Fibroblast of pulmonary artery (primary cell): ENCODE data around the gene TBC1D1.
A peak's percentile ranks its signal among the peaks of the same experiment; 100 is the strongest.
"Not testable (repeated sequence)": the region's sequence is repeated elsewhere in the genome, so short reads cannot be mapped to it uniquely, and the experiment has no call there.

ENCODE experiments used
- DNase-seq: peaks from one replicate; pipeline ENCODE4 v3.0.0-alpha.2; 2010; ENCODE audit warnings: low read depth
- H3K4me3 ChIP-seq: replicated peaks from 2 replicates; pipeline ENCODE4 v1.5.1; 2011; ENCODE audit warnings: low read depth, mild to moderate bottlenecking, control low read depth, low read length, moderate library complexity
- TF ChIP-seq, protein P1 (sequence below): IDR thresholded peaks from 2 replicates; pipeline ENCODE4 v1.5.1; 2011; ENCODE audit warnings: mild to moderate bottlenecking, control low read depth, low read length, inconsistent platforms; ENCODE audit errors: missing control alignments

The TBC1D1 gene

GRCh38 chr4:37964734-37965457, 74.0 kb downstream of the TBC1D1 start:
- H3K4me3 ChIP-seq, result no peak overlapping the region
- TF ChIP-seq, protein P1, sequence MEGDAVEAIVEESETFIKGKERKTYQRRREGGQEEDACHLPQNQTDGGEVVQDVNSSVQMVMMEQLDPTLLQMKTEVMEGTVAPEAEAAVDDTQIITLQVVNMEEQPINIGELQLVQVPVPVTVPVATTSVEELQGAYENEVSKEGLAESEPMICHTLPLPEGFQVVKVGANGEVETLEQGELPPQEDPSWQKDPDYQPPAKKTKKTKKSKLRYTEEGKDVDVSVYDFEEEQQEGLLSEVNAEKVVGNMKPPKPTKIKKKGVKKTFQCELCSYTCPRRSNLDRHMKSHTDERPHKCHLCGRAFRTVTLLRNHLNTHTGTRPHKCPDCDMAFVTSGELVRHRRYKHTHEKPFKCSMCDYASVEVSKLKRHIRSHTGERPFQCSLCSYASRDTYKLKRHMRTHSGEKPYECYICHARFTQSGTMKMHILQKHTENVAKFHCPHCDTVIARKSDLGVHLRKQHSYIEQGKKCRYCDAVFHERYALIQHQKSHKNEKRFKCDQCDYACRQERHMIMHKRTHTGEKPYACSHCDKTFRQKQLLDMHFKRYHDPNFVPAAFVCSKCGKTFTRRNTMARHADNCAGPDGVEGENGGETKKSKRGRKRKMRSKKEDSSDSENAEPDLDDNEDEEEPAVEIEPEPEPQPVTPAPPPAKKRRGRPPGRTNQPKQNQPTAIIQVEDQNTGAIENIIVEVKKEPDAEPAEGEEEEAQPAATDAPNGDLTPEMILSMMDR, result no peak
- no peak for DNase-seq

DNA sequence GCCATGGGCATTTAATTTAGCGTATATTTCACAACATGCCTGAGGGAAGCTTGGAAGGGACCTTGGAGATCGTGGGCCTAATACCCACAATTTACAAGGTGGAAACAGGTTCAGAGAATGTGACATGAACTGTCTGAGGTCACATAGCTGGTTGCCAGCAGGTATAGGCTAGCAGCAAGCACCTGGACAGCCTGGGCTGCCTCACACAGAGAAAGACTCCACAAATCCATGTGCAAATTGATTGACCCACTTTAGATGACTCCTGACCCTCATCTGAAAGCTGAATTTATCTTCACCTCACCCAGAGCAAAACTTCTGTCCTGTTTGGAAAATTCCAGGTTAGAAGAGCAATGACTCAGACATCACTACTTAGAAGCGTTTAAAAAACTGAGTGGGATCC, 75.2 kb downstream of the TBC1D1 start:
- no peak for DNase-seq
- no peak overlapping the region for H3K4me3 ChIP-seq
- TF ChIP-seq, protein P1, result no peak

DNA sequence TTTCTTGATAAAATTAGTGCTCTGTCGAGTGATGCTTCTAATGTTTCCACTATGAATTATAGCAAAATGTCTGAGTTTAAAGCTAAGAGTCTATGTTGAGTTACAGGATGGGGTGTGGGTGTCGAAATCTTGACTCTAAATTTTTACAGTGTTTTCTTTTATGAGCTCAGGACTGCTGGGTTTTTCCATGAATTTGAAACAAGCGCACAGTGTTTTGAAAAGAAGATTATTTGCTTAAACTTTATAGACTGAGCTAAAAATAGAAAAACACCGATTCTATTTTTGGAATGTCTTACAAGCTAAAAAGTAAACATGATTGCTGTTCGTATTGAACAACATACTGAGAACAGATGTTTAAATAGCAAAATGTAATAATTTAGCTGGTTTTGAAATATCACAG, 76.9 kb downstream of the TBC1D1 start:
- TF ChIP-seq, protein P1, result no peak
- H3K4me3 ChIP-seq, result no peak overlapping the region
- DNase-seq, result no peak

DNA sequence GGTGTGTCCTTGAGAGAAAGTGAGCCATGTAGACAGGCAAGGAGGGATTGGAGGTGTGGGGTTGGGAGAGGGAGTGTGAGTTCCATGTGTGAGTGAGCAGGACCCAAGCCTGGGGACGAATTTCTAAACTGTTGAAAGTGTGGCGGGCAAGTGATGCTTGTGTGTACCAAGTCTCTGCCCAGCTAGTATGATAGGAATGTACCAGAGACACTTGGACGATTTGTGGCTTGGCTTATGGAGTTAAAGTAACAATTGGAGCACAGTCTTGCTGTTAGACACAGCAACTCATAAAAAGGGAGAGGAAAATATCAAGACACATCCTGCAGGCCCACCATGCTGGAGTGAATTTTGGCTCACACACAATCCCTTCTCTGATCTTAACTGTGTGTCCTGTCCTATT, 77.9 kb downstream of the TBC1D1 start:
- TF ChIP-seq, protein P1, result no peak
- DNase-seq, result no peak
- no peak overlapping the region for H3K4me3 ChIP-seq

DNA sequence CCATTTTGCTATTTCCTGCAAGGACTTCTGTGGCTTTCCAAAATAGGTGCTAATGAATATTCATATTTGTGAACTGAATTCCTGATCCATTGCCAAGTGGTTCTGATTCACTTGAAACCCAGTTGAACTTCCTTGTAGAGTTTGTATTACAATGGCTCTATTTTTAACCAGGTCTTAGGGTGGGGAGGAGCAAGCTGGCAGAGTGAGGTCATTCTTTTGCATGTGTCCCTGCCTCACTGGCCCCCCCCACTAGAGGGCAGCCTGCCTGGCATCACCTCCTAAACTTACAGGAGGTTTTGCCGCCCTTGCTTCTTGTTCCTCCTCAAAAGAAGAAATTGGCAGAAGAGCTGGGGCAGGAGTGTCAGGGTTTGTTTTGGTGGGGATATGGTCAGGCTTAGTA, 79.8 kb downstream of the TBC1D1 start:
- TF ChIP-seq, protein P1, result peak; percentile 15
- DNase-seq, result peak; percentile 44
- no peak overlapping the region for H3K4me3 ChIP-seq

DNA sequence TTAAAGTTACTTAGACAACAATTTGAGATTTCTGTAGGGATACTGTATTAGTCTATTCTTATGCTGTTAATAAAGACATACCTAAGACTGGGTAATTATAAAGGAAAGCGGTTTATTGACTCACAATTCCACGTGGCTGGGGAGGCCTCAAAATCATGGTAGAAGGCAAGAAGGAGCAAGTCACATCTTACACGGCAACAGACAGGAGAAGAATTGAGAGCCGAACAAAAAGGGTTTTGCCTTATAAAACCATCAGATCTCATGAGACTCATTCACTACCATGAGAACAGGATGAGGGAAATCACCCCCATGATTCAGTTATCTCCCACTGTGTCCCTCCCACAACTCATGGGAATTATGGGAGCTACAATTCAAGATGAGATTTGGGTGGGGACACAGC, 80.3 kb downstream of the TBC1D1 start:
- no peak overlapping the region for H3K4me3 ChIP-seq
- no peak for DNase-seq
- TF ChIP-seq, protein P1, result no peak

DNA sequence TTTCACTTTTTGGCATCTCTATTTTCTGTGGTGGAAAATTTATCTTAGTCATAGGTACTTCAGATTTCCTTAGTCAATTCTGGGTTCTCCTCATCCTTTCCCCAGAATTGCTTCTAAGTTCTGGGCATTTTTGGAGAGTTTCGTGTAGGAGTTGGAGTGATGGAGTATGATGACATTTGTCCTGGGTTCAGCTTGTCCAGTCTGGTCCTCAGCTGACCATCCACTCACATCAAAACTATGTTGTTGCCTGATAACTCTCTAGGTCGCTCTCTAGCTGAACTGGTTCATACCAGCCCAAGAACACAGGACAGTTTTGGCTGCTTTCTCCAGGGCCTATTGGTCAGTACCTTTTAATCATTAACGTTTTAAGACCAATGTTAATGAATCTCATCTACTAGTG, 82.6 kb downstream of the TBC1D1 start:
- TF ChIP-seq, protein P1, result no peak
- no peak overlapping the region for H3K4me3 ChIP-seq
- no peak for DNase-seq

DNA sequence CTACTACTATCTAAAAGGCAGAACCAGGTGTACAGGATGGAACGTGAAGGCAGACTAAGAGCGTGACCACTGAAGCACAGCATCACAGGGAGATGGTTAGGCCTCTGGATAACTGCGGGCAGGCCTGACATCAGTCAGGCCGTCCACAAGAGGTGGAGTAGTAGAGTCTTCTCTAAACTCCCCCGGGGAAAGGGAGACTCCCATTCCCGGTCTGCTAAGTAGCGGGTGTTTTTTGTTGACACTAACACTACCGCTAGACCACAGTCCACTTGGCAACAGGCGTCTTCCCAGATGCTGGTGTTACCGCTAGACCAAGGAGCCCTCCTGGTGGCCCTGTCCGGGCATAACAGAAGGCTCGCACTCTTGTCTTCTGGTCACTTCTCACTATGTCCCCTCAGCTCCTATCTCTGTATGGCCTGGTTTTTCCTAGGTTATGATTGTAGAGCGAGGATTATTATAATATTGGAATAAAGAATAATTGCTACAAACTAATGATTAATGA, 84.5 kb downstream of the TBC1D1 start:
- DNase-seq, H3K4me3 ChIP-seq: not testable (repeated sequence)
